Pancreas (tissue), 10 donors: Measurements from ENCODE around the gene MVK. TPM values are rescaled to one million over a fixed set of nuclear protein-coding genes. Genes with fewer than 3 reads are reported as not detected.

Experiments
- ATAC-seq, 4 donors: fragments of 200-7000 bp; cut with Tn5 transposase; one replicate each; pipeline versions ENCODE4 v1.8.0 to v1.9.1; 2020; ENCODE audit warnings: mild to moderate bottlenecking in 4 of 4, moderate library complexity in 4 of 4
- DNase-seq, 6 donors: peaks; one replicate each; pipeline ENCODE4 v3.0.0-alpha.2; 2020
- FAIRE-seq: peaks from 2 replicates; lab custom pipeline; 2012; peaks lifted over from hg19 to GRCh38; lab: Jason Lieb, UNC
- H3K27ac ChIP-seq, 4 donors: fragments of 200-600 bp; sonication (generic); 1 replicate in 3 of 4; 2 replicates in 1 of 4; pipeline versions ENCODE4 v1.5.0 to v1.8.0; 2020
- H3K27me3 ChIP-seq, 4 donors: fragments of 200-600 bp; one replicate each; pipeline ENCODE4 v1.8.0; 2021
- H3K36me3 ChIP-seq, 3 donors: fragments of 200-600 bp; sonication (generic) in 1 of 3; one replicate each; pipeline versions ENCODE4 v1.5.0 to v1.8.0; 2020 to 2021
- H3K4me1 ChIP-seq, 3 donors: fragments of 200-600 bp; one replicate each; pipeline ENCODE4 v1.8.0; 2021
- H3K4me3 ChIP-seq, 4 donors: fragments of 200-600 bp; sonication (generic) in 2 of 4; one replicate each; pipeline versions ENCODE4 v1.5.0 to v1.8.0; 2020 to 2021
- H3K9me3 ChIP-seq, 4 donors: fragments of 200-600 bp; one replicate each; pipeline ENCODE4 v1.8.0; 2021
- WGBS, 2 donors: extraction: QIAGEN DNeasy Blood & Tissue Kit; methylation state at CpG; one replicate each; pipeline ENCODE4 v1.1.7; 2013; 5-methylcytosine and 5-hydroxymethylcytosine counted together
- intact Hi-C, 3 donors: fragments of 100-400 bp; cut with DNase I; formaldehyde crosslinking; loops; one replicate each; pipeline versions ENCODE4 v1.11.1 to v1.14.2; 2022
- polyA plus RNA-seq, 2 donors: library from polyadenylated mRNA; stranded (reverse); fragments of 200-250 nt; gene quantifications; one replicate each; pipeline ENCODE4 v1.2.3, GENCODE V29; 2013
- total RNA-seq, 6 donors: library from RNA; stranded (reverse); fragmentation: NEBNext Ultra II Directional in 4 of 6; extraction: Animal tissue kit (Norgen Biotek cat#: 25700) in 4 of 6; gene quantifications; one replicate each; pipeline versions ENCODE4 v1.2.1 to v1.2.4, GENCODE V29; 2021 to 2023
- TF ChIP-seq, protein P1 (sequence below), 4 donors: fragments of 200-600 bp; sonication (generic) in 3 of 4; IDR thresholded peaks; one replicate each; pipeline versions ENCODE4 v1.5.0 to v1.8.0; 2021; ENCODE audit warnings: antibody characterized with exemption in 4 of 4
- donor health status: healthy with polysubstance abuse.
- donor health status: DM: no; HTN: no; CAD: no; lungs with moderate emphysema.
- donor health status: DM: no; HTN: no; CAD: no.
- donor health status: control.
- donor health status: control.
- donor health status: Bipolar disorder and iron deficiency.
- donor health status: DM: yes; HTN: yes; CAD: no.
- donor health status: DM: no; HTN: no; CAD: no.
- donor health status: DM: no; HTN: no; CAD: no.
- donor health status: DM: yes; HTN: yes; CAD: no.

MVK gene
- total and polyA plus RNA-seq, 8 donors, result 5.8 to 15.9 (median 7.4) TPM

DNA sequence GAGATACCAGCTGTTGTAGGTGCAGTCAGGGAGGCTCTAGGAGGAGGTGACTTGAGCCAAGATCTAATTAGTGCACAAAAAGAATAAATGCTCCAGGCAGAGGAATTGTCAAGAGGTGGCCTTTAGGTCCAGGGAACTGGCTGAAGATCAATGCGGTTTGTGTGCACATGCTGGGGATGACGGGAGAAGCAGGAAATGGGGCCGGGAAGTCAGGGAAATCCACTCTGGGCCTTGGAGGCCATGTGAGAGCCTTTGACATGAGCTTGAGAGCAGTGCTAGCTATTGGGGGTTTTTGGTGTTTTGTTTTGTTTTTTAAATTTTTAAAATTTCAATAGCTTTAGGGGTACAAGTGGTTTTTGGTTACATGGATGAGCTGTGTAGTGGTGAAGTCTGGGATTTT, 67.4 kb downstream of the MVK start:
- WGBS, 2 donors, result 86% methylated on average over 3 of the region's 3 CpGs
- no peaks in the 10 kb centered on the region for H3K27me3 ChIP-seq
- ATAC-seq, result no peak
- no peak for FAIRE-seq
- H3K9me3 ChIP-seq, result no peaks in the 10 kb centered on the region
- TF ChIP-seq, protein P1, sequence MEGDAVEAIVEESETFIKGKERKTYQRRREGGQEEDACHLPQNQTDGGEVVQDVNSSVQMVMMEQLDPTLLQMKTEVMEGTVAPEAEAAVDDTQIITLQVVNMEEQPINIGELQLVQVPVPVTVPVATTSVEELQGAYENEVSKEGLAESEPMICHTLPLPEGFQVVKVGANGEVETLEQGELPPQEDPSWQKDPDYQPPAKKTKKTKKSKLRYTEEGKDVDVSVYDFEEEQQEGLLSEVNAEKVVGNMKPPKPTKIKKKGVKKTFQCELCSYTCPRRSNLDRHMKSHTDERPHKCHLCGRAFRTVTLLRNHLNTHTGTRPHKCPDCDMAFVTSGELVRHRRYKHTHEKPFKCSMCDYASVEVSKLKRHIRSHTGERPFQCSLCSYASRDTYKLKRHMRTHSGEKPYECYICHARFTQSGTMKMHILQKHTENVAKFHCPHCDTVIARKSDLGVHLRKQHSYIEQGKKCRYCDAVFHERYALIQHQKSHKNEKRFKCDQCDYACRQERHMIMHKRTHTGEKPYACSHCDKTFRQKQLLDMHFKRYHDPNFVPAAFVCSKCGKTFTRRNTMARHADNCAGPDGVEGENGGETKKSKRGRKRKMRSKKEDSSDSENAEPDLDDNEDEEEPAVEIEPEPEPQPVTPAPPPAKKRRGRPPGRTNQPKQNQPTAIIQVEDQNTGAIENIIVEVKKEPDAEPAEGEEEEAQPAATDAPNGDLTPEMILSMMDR (IDR thresholded peaks at IDR 0.05), result no peak
- no peak overlapping the region for H3K27ac ChIP-seq
- H3K4me1 ChIP-seq, result no peaks in the 10 kb centered on the region
- no peaks in the 10 kb centered on the region for H3K36me3 ChIP-seq
- H3K4me3 ChIP-seq, result no peak overlapping the region
- DNase-seq, result no peak
- intact Hi-C loops, result no loop called here

GRCh38 chr12:109641422-109641821, 67.8 kb downstream of the MVK start:
- TF ChIP-seq, protein P1 (IDR thresholded peaks at IDR 0.05), result no peak
- intact Hi-C loops, result no loop called here
- H3K4me1 ChIP-seq, result no peaks in the 10 kb centered on the region
- H3K4me3 ChIP-seq, result no peak overlapping the region
- H3K36me3 ChIP-seq, result no peaks in the 10 kb centered on the region
- H3K27me3 ChIP-seq, result no peaks in the 10 kb centered on the region
- no peak for DNase-seq
- WGBS, 2 donors, result 79 to 94% methylated on average over 2 of the region's 2 CpGs
- no peaks in the 10 kb centered on the region for H3K9me3 ChIP-seq
- no peak for ATAC-seq
- H3K27ac ChIP-seq, result no peak overlapping the region
- FAIRE-seq, result no peak

GRCh38 chr12:109642506-109643132, 69.0 kb downstream of the MVK start:
- no peak for ATAC-seq

GRCh38 chr12:109645194-109645593, 71.6 kb downstream of the MVK start:
- H3K4me3 ChIP-seq, result no peak overlapping the region
- H3K36me3 ChIP-seq, result no peaks in the 10 kb centered on the region
- TF ChIP-seq, protein P1 (IDR thresholded peaks at IDR 0.05), result no peak
- intact Hi-C loops, result no loop called here
- DNase-seq (no peak), FAIRE-seq (no peak), ATAC-seq (no peak)
- H3K9me3 ChIP-seq, result no peaks in the 10 kb centered on the region
- no peak overlapping the region for H3K27ac ChIP-seq
- no peaks in the 10 kb centered on the region for H3K27me3 ChIP-seq
- WGBS, 2 donors, result 46 to 47% methylated on average over 11 of the region's 11 CpGs
- no peaks in the 10 kb centered on the region for H3K4me1 ChIP-seq

More at GRCh38 chr12:109642506-109643132, 69.0 kb downstream of the MVK start:
- Histone ChIP-seq H3K27ac (no peak overlapping the region), H3K36me3 (no peaks in the 10 kb centered on the region), H3K4me3 (no peak overlapping the region), H3K4me1 (no peaks in the 10 kb centered on the region), H3K9me3 (no peaks in the 10 kb centered on the region), H3K27me3 (no peaks in the 10 kb centered on the region)
- 75% methylated on average over 10 of the region's 10 CpGs for WGBS, 2 donors
- FAIRE-seq, result no peak
- TF ChIP-seq, protein P1 (IDR thresholded peaks at IDR 0.05), result no peak
- intact Hi-C loops, result no loop called here
- DNase-seq, result no peak

- intact Hi-C loops, result no loop called here
- FAIRE-seq (no peak), DNase-seq (no peak), ATAC-seq (no peak)
- Histone ChIP-seq H3K36me3 (no peaks in the 10 kb centered on the region), H3K4me3 (no peak overlapping the region), H3K27ac (no peak overlapping the region), H3K9me3 (no peaks in the 10 kb centered on the region), H3K4me1 (no peaks in the 10 kb centered on the region), H3K27me3 (no peaks in the 10 kb centered on the region)
- TF ChIP-seq, protein P1 (IDR thresholded peaks at IDR 0.05), result no peak
- WGBS, 2 donors, result 66 to 74% methylated on average over 11 of the region's 11 CpGs
Observed at GRCh38 chr12:109645708-109646107, 72.1 kb downstream of the MVK start.
